WTC11 (cell line): ENCODE results near the gene TEX101.

Experiments used
- ATF2 ChIP-seq: sonication (generic); formaldehyde crosslinking; IDR thresholded peaks from 2 replicates; pipeline ENCODE4 v1.8.1; 2022; ENCODE audit warnings: low read depth, missing genetic modification reagents, borderline replicate concordance
- CDX4 ChIP-seq: fragments of 250-450 bp; sonication (Bioruptor Pico); IDR thresholded peaks from 2 replicates; pipeline ENCODE4 v1.9.0; 2021; ENCODE audit warnings: moderate library complexity, mild to moderate bottlenecking, inconsistent platforms, borderline replicate concordance
- CTCF ChIP-seq: fragments of 200-600 bp; IDR thresholded peaks from 2 replicates; pipeline ENCODE4 v1.8.0; 2022; ENCODE audit warnings: antibody characterized with exemption
- E2F1 ChIP-seq: sonication (generic); formaldehyde crosslinking; IDR thresholded peaks from 2 replicates; pipeline ENCODE4 v1.8.0; 2022; ENCODE audit warnings: mild to moderate bottlenecking, missing genetic modification reagents
- ESRRA ChIP-seq: sonication (generic); formaldehyde crosslinking; IDR thresholded peaks from 2 replicates; pipeline ENCODE4 v1.8.1; 2022; ENCODE audit warnings: mild to moderate bottlenecking, missing genetic modification reagents, borderline replicate concordance
- FOXP4 ChIP-seq: sonication (generic); formaldehyde crosslinking; IDR thresholded peaks from 2 replicates; pipeline ENCODE4 v1.8.0; 2022; ENCODE audit warnings: mild to moderate bottlenecking, missing genetic modification reagents
- GTF2I ChIP-seq: fragments of 250-450 bp; sonication (Bioruptor Pico); conservative IDR thresholded peaks from 2 replicates; pipeline ENCODE4 v1.4.0; 2021; ENCODE audit warnings: mild to moderate bottlenecking
- IRF2 ChIP-seq: sonication (generic); formaldehyde crosslinking; IDR thresholded peaks from 2 replicates; pipeline ENCODE4 v1.8.0; 2022; ENCODE audit warnings: low read depth, missing genetic modification reagents, borderline replicate concordance
- PRDM15 ChIP-seq: sonication (generic); formaldehyde crosslinking; IDR thresholded peaks from 2 replicates; pipeline ENCODE4 v1.8.0; 2022; ENCODE audit warnings: missing genetic modification reagents
- SP1 ChIP-seq: sonication (generic); formaldehyde crosslinking; conservative IDR thresholded peaks from 2 replicates; pipeline ENCODE4 v1.8.1; 2022; ENCODE audit warnings: missing genetic modification reagents
- USF2 ChIP-seq: sonication (generic); formaldehyde crosslinking; IDR thresholded peaks from 2 replicates; pipeline ENCODE4 v1.8.1; 2023; ENCODE audit warnings: mild to moderate bottlenecking, missing genetic modification reagents, moderate library complexity
- ZMAT4 ChIP-seq: fragments of 250-450 bp; sonication (Bioruptor Pico); IDR thresholded peaks from 2 replicates; pipeline ENCODE4 v1.9.0; 2021; ENCODE audit warnings: mild to moderate bottlenecking
- ZNF396 ChIP-seq: fragments of 250-450 bp; sonication (Bioruptor Pico); IDR thresholded peaks from 2 replicates; pipeline ENCODE4 v1.8.0; 2021; ENCODE audit warnings: mild to moderate bottlenecking, moderate library complexity, borderline replicate concordance
- ZSCAN18 ChIP-seq: fragments of 250-450 bp; sonication (Bioruptor Pico); IDR thresholded peaks from 2 replicates; pipeline ENCODE4 v2.1.2; 2022; ENCODE audit warnings: mild to moderate bottlenecking, moderate library complexity

GRCh38 chr19:43433358-43433673, 18.6 kb downstream of the TEX101 start:
- TF ChIP-seq SP1 (CRISPR knock-in tag) (no peak), ZSCAN18 (CRISPR knock-in tag) (no peak), CTCF (no peak), PRDM15 (CRISPR knock-in tag) (no peak), USF2 (CRISPR knock-in tag) (no peak), ZMAT4 (CRISPR knock-in tag) (no peak), ZNF396 (no peak), ATF2 (CRISPR knock-in tag) (no peak), IRF2 (CRISPR knock-in tag) (no peak), GTF2I (CRISPR knock-in tag) (no peak), ESRRA (CRISPR knock-in tag) (no peak), FOXP4 (CRISPR knock-in tag) (no peak), E2F1 (CRISPR knock-in tag) (no peak), CDX4 (CRISPR knock-in tag) (no peak)
